ENCODE results near the gene UGCG. TPM values are rescaled to one million over a fixed set of nuclear protein-coding genes. Genes with fewer than 3 reads are reported as not detected.
"Not testable (repeated sequence)": the region's sequence is repeated elsewhere in the genome, so short reads cannot be mapped to it uniquely, and the experiment has no call there.

The UGCG gene
- total RNA-seq, 4 donors from 2014 or later: 81.3 to 113 (median 90.6) TPM

DNA sequence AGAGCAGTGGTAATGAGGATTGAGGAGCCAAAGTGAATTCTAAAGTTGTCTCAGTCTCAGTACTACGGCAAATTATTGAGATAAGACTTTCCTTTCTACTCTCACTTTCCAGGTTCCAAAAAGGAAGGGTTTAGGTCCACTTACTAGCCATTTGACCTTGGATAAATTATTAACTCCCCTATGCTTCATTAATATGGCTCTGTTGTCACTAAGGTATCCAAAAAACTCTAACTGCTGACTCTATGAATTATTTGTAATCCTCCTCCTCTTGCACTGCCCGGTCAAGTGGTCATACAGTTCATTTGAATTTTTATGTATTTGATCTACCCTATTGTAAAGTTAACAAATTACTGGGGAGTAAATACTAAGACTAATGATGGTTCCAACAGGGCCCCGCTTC, 17.7 kb upstream of the UGCG start:
- WGBS, 2 donors: 66 to 97% methylated on average over 3 of the region's 3 CpGs
- no peak overlapping the region for H3K4me3 ChIP-seq (ENCODE audit: low read depth, poor library complexity, severe bottlenecking)
- intact Hi-C loops (cut with DNase I; ENCODE audit: low total_unique reads): no loop called here
- DNase-seq (ENCODE audit: low spot score in 2 of 2): no peak
- TF ChIP-seq POLR2A (IDR thresholded peaks at IDR 0.05): no peak
- TF ChIP-seq, protein P1, sequence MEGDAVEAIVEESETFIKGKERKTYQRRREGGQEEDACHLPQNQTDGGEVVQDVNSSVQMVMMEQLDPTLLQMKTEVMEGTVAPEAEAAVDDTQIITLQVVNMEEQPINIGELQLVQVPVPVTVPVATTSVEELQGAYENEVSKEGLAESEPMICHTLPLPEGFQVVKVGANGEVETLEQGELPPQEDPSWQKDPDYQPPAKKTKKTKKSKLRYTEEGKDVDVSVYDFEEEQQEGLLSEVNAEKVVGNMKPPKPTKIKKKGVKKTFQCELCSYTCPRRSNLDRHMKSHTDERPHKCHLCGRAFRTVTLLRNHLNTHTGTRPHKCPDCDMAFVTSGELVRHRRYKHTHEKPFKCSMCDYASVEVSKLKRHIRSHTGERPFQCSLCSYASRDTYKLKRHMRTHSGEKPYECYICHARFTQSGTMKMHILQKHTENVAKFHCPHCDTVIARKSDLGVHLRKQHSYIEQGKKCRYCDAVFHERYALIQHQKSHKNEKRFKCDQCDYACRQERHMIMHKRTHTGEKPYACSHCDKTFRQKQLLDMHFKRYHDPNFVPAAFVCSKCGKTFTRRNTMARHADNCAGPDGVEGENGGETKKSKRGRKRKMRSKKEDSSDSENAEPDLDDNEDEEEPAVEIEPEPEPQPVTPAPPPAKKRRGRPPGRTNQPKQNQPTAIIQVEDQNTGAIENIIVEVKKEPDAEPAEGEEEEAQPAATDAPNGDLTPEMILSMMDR (IDR thresholded peaks at IDR 0.05): no peak

DNA sequence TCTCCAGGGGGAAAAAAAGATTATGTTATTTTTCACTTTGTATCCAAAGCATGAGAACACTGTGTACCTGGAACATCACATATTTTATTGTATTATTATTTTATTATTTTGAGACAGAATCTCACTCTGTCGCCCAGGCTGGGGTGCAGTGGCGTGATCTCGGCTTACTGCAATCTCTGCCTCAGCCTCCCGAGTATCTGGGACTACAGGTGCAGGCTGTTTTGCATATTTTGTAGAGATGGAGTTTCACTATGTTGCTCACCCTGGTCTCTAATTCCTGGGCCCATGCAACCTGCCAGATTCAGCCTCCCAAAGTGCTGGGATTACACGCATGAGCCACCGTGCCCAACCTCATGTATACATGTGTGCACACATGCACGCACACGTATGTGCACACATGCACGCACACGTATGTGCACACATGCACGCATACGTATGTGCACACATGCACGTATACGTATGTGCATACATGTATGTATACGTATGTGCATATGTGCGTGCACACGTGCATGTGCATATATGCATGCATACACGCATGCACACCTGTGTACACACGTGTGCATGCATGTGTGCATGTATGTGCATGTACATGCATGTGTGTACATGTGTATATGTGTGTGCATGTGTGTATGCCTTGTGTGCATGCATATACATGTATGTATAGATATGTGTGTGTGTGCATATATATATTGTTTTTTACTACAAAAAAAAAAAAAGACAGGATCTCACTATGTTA, 9.5 kb upstream of the UGCG start:
- intact Hi-C loops (cut with DNase I; ENCODE audit: low total_unique reads): no loop called here
- no peak for DNase-seq (ENCODE audit: low spot score in 2 of 2)
- no peak overlapping the region for H3K4me3 ChIP-seq (ENCODE audit: low read depth, poor library complexity, severe bottlenecking)
- WGBS, 2 donors: 86 to 93% methylated on average over 19 of the region's 19 CpGs
- TF ChIP-seq POLR2A (IDR thresholded peaks at IDR 0.05): no peak
- TF ChIP-seq, protein P1 (IDR thresholded peaks at IDR 0.05): no peak

DNA sequence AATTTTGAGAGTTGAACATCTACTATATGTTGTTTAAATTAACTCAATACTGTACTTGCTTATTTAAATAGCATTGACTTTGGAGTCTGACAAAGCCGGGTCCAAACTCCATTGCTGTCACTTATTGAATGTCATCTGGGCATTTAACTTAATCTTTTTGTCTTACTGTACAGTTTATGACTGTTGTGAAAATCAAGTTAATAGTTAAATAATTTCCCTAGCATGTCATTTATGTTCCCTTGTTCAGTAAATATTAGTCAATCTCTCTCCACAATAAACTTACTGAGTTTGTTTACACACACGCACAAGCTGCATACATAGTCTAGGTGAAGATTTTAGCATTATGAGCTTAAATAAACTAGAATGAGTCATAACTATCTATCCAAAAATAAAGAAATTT, 6.3 kb upstream of the UGCG start:
- no peak for DNase-seq (ENCODE audit: low spot score in 2 of 2)
- H3K4me3 ChIP-seq (ENCODE audit: low read depth, poor library complexity, severe bottlenecking): no peak overlapping the region
- intact Hi-C loops (cut with DNase I; ENCODE audit: low total_unique reads): no loop called here
- WGBS, 2 donors: 88% methylated on average over 2 of the region's 2 CpGs
- TF ChIP-seq, protein P1 (IDR thresholded peaks at IDR 0.05): no peak
- no peak for TF ChIP-seq POLR2A (IDR thresholded peaks at IDR 0.05)

DNA sequence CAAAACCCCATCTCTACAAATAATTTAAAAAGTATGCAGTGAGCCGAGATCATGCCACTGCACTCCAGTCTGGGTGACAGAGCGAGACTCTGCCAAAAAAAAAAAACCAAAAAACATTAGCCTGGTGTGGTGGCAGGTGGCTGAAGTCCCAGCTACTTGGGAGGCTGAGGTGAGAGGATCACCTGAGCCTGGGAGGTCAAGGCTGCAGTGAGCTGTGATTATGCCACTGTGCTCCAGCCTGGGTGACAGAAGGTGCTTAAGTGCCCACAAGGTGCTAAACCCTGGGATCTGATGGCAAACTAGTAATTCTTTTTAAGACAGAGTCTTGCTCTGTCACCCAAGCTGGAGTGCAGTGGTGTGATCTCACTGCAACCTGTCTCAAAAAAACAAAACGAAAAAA, 5.7 kb upstream of the UGCG start:
- DNase-seq (ENCODE audit: low spot score in 2 of 2); H3K4me3 ChIP-seq (ENCODE audit: low read depth, poor library complexity, severe bottlenecking); intact Hi-C loops (cut with DNase I; ENCODE audit: low total_unique reads): not testable (repeated sequence)
- WGBS, 2 donors: 89 to 94% methylated on average over 3 of the region's 3 CpGs

DNA sequence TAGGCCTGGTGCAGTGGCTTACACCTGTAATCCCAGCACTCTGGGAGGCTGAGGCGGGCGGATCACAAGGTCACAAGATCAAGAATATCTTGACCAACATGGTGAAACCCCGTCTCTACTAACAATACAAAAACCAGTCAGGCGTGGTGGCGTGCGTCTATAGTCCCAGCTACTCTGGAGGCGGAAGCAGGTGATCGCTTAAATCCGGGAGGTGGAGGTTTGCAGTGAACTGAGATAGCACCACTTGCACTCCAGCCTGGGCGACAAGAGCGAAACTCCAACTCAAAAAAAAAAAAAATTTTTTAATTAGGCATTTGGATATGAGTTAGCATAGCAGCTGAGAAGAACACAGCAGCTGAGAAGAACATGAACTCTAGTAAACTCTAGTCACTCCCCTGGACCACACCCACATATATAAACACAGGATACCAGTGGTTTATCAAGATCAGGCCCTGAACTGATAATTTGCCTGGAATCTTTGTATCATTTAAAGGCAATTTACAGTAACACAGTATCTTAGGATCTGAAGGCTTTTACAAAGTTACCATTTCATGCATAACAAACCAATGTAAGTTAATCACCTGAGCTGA, 4.6 kb upstream of the UGCG start:
- 43 to 60% methylated on average over 11 of the region's 11 CpGs for WGBS, 2 donors
- peak in 1 of 2 donors; percentile 30 for DNase-seq (ENCODE audit: low spot score in 2 of 2)

DNA sequence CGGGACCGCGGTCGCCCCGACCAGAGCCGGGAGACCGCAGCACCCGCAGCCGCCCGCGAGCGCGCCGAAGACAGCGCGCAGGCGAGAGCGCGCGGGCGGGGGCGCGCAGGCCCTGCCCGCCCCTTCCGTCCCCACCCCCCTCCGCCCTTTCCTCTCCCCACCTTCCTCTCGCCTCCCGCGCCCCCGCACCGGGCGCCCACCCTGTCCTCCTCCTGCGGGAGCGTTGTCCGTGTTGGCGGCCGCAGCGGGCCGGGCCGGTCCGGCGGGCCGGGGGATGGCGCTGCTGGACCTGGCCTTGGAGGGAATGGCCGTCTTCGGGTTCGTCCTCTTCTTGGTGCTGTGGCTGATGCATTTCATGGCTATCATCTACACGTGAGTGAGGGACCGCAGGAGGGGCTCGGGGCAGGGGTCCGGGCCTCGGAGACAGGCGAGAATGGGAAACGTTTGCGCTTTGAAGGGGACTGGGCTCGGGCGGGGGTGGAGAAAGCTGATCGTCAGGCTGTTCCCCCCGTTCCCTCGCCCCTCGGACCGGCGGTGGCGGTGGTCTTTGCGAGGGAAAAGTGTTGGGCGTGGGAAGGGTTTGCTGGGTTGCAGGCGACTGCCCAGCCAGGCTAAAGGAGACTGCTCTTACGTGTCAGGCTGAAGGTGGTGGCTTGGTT, 457 bp downstream of the UGCG start:
- intact Hi-C loops (cut with DNase I; ENCODE audit: low total_unique reads): no loop called here
- 0% methylated on average over 32 to 47 of the region's 68 CpGs for WGBS, 2 donors
- no peak for TF ChIP-seq POLR2A (IDR thresholded peaks at IDR 0.05)
- TF ChIP-seq, protein P1 (IDR thresholded peaks at IDR 0.05): no peak
- DNase-seq (ENCODE audit: low spot score in 2 of 2): peak; percentile 38 to 91
- H3K4me3 ChIP-seq (ENCODE audit: low read depth, poor library complexity, severe bottlenecking): peak overlapping the region; percentile 95

More for the DNA sequence above, 4.6 kb upstream of the UGCG start:
- no peak overlapping the region for H3K4me3 ChIP-seq (ENCODE audit: low read depth, poor library complexity, severe bottlenecking)
- intact Hi-C loops (cut with DNase I; ENCODE audit: low total_unique reads): no loop called here
- TF ChIP-seq POLR2A (IDR thresholded peaks at IDR 0.05): no peak
- TF ChIP-seq, protein P1 (IDR thresholded peaks at IDR 0.05): no peak

Data from lower leg skin (tissue), 4 donors.